GM19467 (cell line): Measurements from ENCODE around the gene TPSG1.

Experiments used
- ATAC-seq: cut with Tn5 transposase; IDR thresholded peaks from one replicate; pipeline ENCODE4 v1.9.1; 2021; ENCODE audit warnings: mild to moderate bottlenecking, moderate library complexity; ENCODE audit not compliant: unreplicated experiment

Gene TPSG1

GRCh38 chr16:1217526-1217925, 7.5 kb downstream of the TPSG1 start:
- ATAC-seq: no peak

GRCh38 chr16:1216681-1217400, 8.2 kb downstream of the TPSG1 start:
- ATAC-seq: no peak

GRCh38 chr16:1216296-1216619, 8.8 kb downstream of the TPSG1 start:
- ATAC-seq: no peak

GRCh38 chr16:1215574-1216295, 9.3 kb downstream of the TPSG1 start:
- ATAC-seq: no peak

- ATAC-seq: no peak
Measured at GRCh38 chr16:1214719-1215118, 10.3 kb downstream of the TPSG1 start.

GRCh38 chr16:1213796-1214372, 11.2 kb downstream of the TPSG1 start:
- no peak for ATAC-seq

GRCh38 chr16:1213231-1213630, 11.8 kb downstream of the TPSG1 start:
- ATAC-seq: no peak

- ATAC-seq: no peak
Measured at GRCh38 chr16:1212616-1213194, 12.4 kb downstream of the TPSG1 start.

GRCh38 chr16:1211451-1212268, 13.4 kb downstream of the TPSG1 start:
- no peak for ATAC-seq

- ATAC-seq: no peak
Measured at GRCh38 chr16:1210461-1210860, 14.6 kb downstream of the TPSG1 start.

GRCh38 chr16:1209081-1209480, 16.0 kb downstream of the TPSG1 start:
- no peak for ATAC-seq

- ATAC-seq: no peak
Measured at GRCh38 chr16:1208239-1208830, 16.7 kb downstream of the TPSG1 start.

- ATAC-seq: no peak
Measured at GRCh38 chr16:1206786-1207185, 18.3 kb downstream of the TPSG1 start.

- ATAC-seq: no peak
Measured at GRCh38 chr16:1206326-1206725, 18.7 kb downstream of the TPSG1 start.

GRCh38 chr16:1204933-1205332, 20.1 kb downstream of the TPSG1 start:
- ATAC-seq: no peak

GRCh38 chr16:1202274-1202673, 22.8 kb downstream of the TPSG1 start:
- no peak for ATAC-seq

GRCh38 chr16:1201444-1201843, 23.6 kb downstream of the TPSG1 start:
- ATAC-seq: no peak

- ATAC-seq: no peak
Measured at GRCh38 chr16:1200014-1200627, 24.9 kb downstream of the TPSG1 start.

- ATAC-seq: no peak
Measured at GRCh38 chr16:1199347-1200013, 25.6 kb downstream of the TPSG1 start.
